Thyroid gland (tissue), 4 donors: ENCODE measurements around the gene RPS6KL1.

Source experiments
- CTCF ChIP-seq, 6 experiments: fragments of 200-600 bp in 3 of 6; fragments of 450-650 bp in 3 of 6; sonication (generic) in 3 of 6; IDR thresholded peaks; one replicate each; pipeline ENCODE4 v1.5.1; 2016 to 2019; ENCODE audit warnings: antibody characterized with exemption in 6 of 6, mild to moderate bottlenecking in 2 of 6, inconsistent platforms in 1 of 6, moderate library complexity in 1 of 6
- POLR2A ChIP-seq, 2 donors: fragments of 450-650 bp; IDR thresholded peaks; one replicate each; pipeline ENCODE4 v1.6.1; 2017; ENCODE audit warnings: antibody characterized with exemption in 2 of 2, mild to moderate bottlenecking in 2 of 2, moderate library complexity in 1 of 2

GRCh38 chr14:74945852-74946658 lies 23.0 kb upstream of the RPS6KL1 start:
- peak; percentile 79 to 90 (median 80) for TF ChIP-seq CTCF (IDR thresholded peaks at IDR 0.05)
- TF ChIP-seq POLR2A (IDR thresholded peaks at IDR 0.05): no peak
